GM19372 (cell line): ENCODE results near the gene SDCCAG8.
A peak's percentile ranks its signal among the peaks of the same experiment; 100 is the strongest.

ENCODE experiments used
- ATAC-seq: cut with Tn5 transposase; IDR thresholded peaks from one replicate; pipeline ENCODE4 v1.9.1; 2021; ENCODE audit warnings: mild to moderate bottlenecking, low read depth, moderate library complexity; ENCODE audit not compliant: unreplicated experiment

The SDCCAG8 gene

GRCh38 chr1:243275316-243275715 lies 19.5 kb downstream of the SDCCAG8 start:
- no peak for ATAC-seq

DNA sequence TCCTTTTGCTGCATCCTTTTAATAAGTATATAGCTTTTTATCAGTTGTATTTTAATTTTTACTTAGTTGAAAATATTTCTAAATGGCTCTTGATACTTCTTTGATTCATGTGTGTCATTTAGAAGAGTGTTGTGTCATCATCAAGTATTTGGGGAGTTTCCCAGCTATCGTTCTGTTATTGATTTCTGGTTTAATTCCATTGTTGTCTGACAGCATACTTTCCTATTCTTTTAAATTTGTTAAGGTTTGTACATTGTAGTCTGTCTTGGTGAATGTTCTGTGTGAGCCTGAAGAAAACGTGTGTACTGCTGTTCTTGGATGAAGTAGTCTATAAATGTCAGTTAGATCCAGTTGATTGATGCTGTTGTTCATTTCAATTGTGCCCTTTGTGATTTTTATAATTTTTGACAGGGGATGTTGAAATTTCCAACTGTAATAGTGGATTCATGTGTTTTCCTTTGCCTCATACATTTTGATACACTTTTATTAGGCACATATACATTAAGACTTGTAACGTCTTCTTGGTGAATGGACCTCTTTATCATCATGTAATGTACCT lies 24.8 kb downstream of the SDCCAG8 start:
- ATAC-seq: no peak

DNA sequence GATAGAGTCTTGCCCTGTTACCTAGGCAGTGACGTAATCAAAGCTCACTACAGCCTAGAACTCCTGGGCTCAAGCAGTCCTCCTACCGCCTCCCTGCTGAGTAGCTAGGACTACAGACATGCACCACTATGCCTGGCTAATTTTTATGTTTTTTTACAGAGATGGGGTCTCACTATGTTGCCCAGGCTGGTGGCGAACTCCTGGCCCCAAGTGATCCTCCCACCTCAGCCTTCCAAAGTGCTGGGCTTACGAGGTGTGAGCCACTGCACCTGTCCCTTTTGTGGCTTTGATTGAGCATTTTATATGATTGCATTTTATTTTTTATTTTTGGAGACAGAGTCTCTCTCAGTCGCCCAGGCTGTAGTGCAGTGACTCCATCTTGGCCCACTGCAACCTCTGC lies 25.8 kb downstream of the SDCCAG8 start:
- ATAC-seq: no peak

- ATAC-seq: no peak
These were observed 30.7 kb downstream of the SDCCAG8 start for GRCh38 chr1:243286409-243287122.

GRCh38 chr1:243287123-243287460 lies 31.3 kb downstream of the SDCCAG8 start:
- no peak for ATAC-seq

DNA sequence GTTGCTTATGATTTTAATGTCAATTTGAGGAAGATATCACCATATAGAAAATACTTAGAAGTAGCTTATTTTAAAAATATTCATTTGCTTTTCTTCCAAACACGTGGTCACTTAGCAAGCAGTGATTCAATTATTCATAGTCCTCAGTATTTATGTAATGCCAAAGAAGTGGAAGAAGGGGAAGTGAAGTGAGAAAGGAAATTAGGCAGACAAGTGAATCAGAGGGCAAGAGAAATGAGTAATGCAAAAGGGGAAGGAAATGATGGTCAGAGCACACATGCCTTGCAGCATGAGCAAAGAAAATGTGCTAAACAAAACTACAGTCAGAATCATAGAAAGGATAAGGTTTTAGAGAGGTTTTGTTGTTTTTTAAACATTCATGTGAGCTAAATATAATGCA lies 31.8 kb downstream of the SDCCAG8 start:
- ATAC-seq: peak; percentile 84

DNA sequence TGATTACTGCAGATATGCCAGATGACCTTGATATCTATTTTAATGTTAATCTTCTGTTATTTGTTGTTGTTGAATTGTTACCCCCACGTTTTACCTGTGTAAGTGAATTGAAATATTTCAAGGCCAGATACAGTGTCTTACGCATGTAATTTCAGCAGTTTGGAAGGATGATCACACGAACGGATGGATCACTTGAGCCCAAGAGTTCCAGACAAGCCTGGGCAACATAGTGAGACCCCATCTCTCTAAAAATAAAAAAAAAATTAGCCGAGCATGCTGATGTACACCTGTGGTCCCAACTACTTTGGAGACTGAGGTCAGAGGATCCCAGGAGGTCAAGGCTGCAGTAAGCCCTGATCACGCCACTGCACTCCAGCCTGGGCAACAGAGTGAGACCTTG lies 32.2 kb downstream of the SDCCAG8 start:
- ATAC-seq: no peak

GRCh38 chr1:243291292-243291691 lies 35.5 kb downstream of the SDCCAG8 start:
- ATAC-seq: no peak

DNA sequence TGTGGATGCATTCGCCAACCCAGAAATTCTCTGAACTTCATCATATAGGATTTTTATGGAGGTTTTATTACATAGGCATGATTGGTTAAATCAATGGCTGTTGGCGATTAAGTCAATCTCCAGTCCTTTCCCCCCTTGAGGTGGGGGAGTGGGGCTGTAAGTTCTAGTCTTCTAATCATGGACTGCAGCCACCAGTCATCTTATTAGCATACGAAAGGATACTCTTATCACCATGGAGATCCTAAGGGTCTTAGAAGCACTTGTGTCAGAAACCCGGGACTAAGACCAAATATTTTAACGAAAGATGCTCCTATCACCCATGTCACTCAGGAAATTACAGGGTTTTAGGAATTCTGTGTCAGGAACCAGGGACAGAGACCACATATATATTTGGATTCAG lies 36.3 kb downstream of the SDCCAG8 start:
- ATAC-seq: no peak

GRCh38 chr1:243293941-243294722 lies 38.3 kb downstream of the SDCCAG8 start:
- ATAC-seq: no peak

GRCh38 chr1:243294723-243295121 lies 38.9 kb downstream of the SDCCAG8 start:
- no peak for ATAC-seq

- ATAC-seq: no peak
These were observed 43.2 kb downstream of the SDCCAG8 start for GRCh38 chr1:243299069-243299468.

DNA sequence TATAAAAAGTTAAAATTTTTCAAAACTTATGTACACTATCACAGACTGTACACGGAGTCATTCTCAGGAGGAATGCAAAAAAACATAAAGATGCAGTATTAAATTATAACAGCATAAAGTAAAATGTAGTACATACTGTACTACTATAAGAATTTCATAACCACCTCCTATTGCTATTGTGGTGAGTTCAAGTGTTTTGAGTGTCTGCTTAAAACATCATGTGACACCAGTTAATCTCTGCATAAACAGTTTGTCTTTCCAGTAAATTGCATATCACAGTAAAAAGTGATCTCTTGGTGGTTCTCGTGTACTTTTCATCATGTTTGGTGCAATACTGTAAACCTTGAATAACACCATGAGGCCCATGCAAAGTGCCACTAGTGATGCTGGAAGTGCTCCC lies 45.2 kb downstream of the SDCCAG8 start:
- ATAC-seq: no peak

DNA sequence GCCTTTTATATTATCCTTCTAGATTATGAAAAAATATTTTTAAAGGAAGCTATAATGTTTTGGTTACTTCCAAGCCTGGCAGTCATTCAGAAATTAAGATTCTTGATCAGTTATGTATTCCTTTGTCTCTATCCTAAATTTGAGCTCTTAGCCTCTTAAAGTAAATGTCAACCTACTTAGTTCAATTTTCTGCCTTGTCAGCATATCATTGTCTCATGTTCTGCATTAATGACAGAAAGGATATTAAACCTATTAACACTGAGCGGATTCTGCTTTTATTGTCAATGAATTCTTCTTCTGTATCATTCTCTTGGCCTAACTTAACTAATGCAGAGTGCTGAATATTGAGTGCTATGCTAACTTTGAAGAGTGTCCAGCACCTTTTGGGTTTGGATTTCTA lies 56.0 kb downstream of the SDCCAG8 start:
- ATAC-seq: no peak

- ATAC-seq: peak; percentile 25
These were observed 57.3 kb downstream of the SDCCAG8 start for GRCh38 chr1:243312952-243313634.

DNA sequence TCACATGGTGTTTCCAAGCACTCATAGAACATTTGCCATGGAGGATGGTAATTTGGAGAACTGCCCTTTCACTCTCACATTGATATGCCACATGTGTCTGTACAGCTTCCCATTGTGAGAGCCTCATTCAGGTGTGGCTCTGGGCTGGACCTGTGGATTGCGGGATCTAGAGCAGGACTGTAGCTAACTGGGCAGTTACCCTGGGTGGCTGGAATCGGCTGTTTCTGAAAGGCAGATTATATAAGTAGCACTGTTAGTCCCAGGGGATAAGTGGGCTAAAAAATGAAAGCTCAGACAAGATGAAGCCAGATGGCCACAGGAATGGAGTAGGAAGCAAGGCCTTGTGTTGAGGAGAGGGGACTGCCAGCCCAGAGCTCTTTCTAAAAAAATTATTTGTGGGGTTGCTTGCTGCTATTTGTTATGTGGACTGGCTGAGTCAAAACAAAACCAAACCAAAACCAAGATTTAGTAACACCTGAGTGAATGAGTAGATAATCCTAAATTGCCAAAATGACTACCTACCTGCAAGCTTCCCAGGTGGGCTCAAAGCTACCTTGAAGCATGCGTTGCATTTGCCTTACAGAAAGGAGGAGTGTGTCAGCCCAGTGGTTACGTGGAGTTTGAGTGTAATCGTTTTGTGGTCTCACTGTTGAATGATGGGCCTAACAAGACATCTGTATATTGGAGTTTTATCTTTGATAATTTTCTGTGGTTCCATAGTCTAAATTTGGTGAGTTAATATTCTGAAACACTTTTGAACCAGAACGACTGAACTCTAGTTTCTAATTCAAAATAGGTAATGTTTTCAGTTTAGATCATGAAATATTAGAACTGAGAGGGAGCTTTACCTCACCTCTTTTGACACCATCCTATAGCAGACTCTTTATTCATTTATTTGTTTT lies 58.0 kb downstream of the SDCCAG8 start:
- ATAC-seq: peak; percentile 64

DNA sequence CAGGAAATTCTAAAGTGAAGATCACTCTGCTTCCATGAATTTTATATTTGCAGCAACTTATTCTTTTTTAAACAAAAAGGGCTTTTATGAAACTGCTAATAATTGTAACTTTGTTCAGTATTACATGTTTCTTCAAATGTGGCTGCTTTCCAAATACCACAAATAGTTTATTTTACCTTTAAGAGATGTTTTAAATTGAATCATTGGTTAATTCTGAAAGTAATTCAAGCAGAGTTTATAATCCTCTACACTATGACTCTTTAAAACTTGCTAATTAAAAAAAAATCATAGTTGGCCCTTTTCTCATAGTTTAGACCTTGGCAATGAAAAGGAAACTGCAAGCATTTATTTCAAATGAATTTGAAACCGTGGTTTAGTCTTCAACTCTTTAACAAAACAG lies 59.6 kb downstream of the SDCCAG8 start:
- ATAC-seq: no peak

GRCh38 chr1:243315893-243316292 lies 60.1 kb downstream of the SDCCAG8 start:
- no peak for ATAC-seq

DNA sequence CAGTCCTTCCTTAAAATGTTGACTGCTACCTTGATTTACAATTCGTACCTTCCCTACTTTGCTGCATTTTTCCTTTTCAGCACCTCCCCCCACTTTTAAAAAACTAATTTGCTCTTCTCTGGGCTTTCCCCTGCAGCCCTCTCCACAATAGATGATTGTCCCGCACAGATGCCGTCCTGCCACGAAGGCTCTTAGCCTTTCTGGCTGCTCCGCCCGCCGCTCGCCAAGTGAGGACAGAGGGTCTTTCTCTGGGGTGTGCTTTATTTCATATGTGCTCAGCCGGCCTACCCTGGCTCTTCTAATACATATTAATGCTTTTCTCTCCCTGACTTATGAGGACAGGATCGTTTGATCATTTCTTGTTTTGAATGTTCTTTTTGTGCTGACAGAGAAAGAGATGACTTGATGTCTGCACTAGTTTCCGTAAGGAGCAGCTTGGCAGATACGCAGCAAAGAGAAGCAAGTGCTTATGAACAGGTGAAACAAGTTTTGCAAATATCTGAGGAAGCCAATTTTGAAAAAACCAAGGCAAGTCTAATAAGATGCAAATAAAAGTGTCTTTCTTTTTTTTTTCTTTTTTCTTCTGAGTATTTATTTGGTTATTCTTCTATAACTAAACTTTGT lies 60.6 kb downstream of the SDCCAG8 start:
- no peak for ATAC-seq

- ATAC-seq: no peak
These were observed 64.4 kb downstream of the SDCCAG8 start for GRCh38 chr1:243320224-243320623.
